Measurements from ENCODE around the gene PLA2G2C. TPM values are rescaled to one million over a fixed set of nuclear protein-coding genes. Genes with fewer than 3 reads are reported as not detected.

The PLA2G2C gene
- polyA plus RNA-seq, 2 donors, result 0.07 to 0.14 TPM

DNA sequence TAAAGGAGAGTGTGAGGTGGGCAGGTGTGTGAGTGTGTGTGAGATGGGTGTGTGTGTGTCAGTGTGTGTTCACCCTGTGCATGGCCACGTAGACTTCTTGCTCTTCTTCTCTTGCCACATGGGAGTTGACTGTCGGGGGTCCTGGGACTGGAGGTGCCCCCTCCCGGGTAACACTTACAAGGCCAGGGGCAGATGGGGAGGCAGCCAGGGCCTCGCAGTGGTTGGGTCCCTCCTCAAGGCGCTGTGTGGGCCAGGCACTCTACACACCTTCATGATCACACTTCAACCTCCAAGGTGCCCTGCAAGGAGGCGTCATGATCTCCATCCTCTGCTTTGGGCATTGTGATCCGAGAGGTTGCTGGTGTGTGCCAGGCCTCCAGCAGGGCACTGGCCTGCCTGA is 44.9 kb downstream of the PLA2G2C start:
- peaks cover 0 to 6% of the 10 kb centered on the region in 2 donors for H3K4me1 ChIP-seq (ENCODE audit: control insufficient read depth in 2 of 2, insufficient read depth in 2 of 2, low read length in 1 of 2)
- no peaks in the 10 kb centered on the region for H3K36me3 ChIP-seq (ENCODE audit: control insufficient read depth in 2 of 2, insufficient read depth in 2 of 2, low read length in 1 of 2)
- H3K9me3 ChIP-seq (ENCODE audit: control insufficient read depth in 2 of 2, insufficient read depth in 1 of 2, low read depth in 1 of 2, low read length in 1 of 2), result no peaks in the 10 kb centered on the region
- no peak overlapping the region for H3K27ac ChIP-seq (ENCODE audit: low read depth in 2 of 2, low read length in 1 of 2)
- no peak overlapping the region for H3K4me3 ChIP-seq (ENCODE audit: low read depth in 1 of 2, low read length in 2 of 2)
- no peaks in the 10 kb centered on the region for H3K27me3 ChIP-seq (ENCODE audit: control insufficient read depth in 1 of 2, insufficient read depth in 2 of 2, low read length in 2 of 2)
- WGBS, 2 donors, result 91% methylated on average over 7 of the region's 7 CpGs

GRCh38 chr1:20141001-20141400 is 45.3 kb downstream of the PLA2G2C start:
- Histone ChIP-seq H3K4me3 (ENCODE audit: low read depth in 1 of 2, low read length in 2 of 2) (no peak overlapping the region), H3K4me1 (ENCODE audit: control insufficient read depth in 2 of 2, insufficient read depth in 2 of 2, low read length in 1 of 2) (peaks cover 0 to 6% of the 10 kb centered on the region in 2 donors), H3K9me3 (ENCODE audit: control insufficient read depth in 2 of 2, insufficient read depth in 1 of 2, low read depth in 1 of 2, low read length in 1 of 2) (no peaks in the 10 kb centered on the region), H3K27ac (ENCODE audit: low read depth in 2 of 2, low read length in 1 of 2) (no peak overlapping the region), H3K27me3 (ENCODE audit: control insufficient read depth in 1 of 2, insufficient read depth in 2 of 2, low read length in 2 of 2) (no peaks in the 10 kb centered on the region), H3K36me3 (ENCODE audit: control insufficient read depth in 2 of 2, insufficient read depth in 2 of 2, low read length in 1 of 2) (no peaks in the 10 kb centered on the region)
- 85 to 87% methylated on average over 9 of the region's 9 CpGs for WGBS, 2 donors

- Histone ChIP-seq H3K27me3 (ENCODE audit: control insufficient read depth in 1 of 2, insufficient read depth in 2 of 2, low read length in 2 of 2) (no peaks in the 10 kb centered on the region), H3K9me3 (ENCODE audit: control insufficient read depth in 2 of 2, insufficient read depth in 1 of 2, low read depth in 1 of 2, low read length in 1 of 2) (no peaks in the 10 kb centered on the region), H3K4me1 (ENCODE audit: control insufficient read depth in 2 of 2, insufficient read depth in 2 of 2, low read length in 1 of 2) (peaks cover 0 to 6% of the 10 kb centered on the region in 2 donors), H3K27ac (ENCODE audit: low read depth in 2 of 2, low read length in 1 of 2) (no peak overlapping the region), H3K4me3 (ENCODE audit: low read depth in 1 of 2, low read length in 2 of 2) (no peak overlapping the region), H3K36me3 (ENCODE audit: control insufficient read depth in 2 of 2, insufficient read depth in 2 of 2, low read length in 1 of 2) (no peaks in the 10 kb centered on the region)
- 82 to 89% methylated on average over 13 of the region's 13 CpGs for WGBS, 2 donors
Observed at GRCh38 chr1:20139776-20140612, 46.3 kb downstream of the PLA2G2C start.

- no peak within 1 kb of the TSS for H3K4me3 ChIP-seq (ENCODE audit: low read depth in 1 of 2, low read length in 2 of 2)
- no peaks in the 10 kb centered on the region for H3K9me3 ChIP-seq (ENCODE audit: control insufficient read depth in 2 of 2, insufficient read depth in 1 of 2, low read depth in 1 of 2, low read length in 1 of 2)
- no peaks in the 10 kb centered on the region for H3K36me3 ChIP-seq (ENCODE audit: control insufficient read depth in 2 of 2, insufficient read depth in 2 of 2, low read length in 1 of 2)
- H3K27ac ChIP-seq (ENCODE audit: low read depth in 2 of 2, low read length in 1 of 2), result no peak within 1 kb of the TSS
- 89 to 91% methylated on average over 9 of the region's 9 CpGs for WGBS, 2 donors
- H3K27me3 ChIP-seq (ENCODE audit: control insufficient read depth in 1 of 2, insufficient read depth in 2 of 2, low read length in 2 of 2), result no peaks in the 10 kb centered on the region
- H3K4me1 ChIP-seq (ENCODE audit: control insufficient read depth in 2 of 2, insufficient read depth in 2 of 2, low read length in 1 of 2), result peaks cover 0 to 3% of the 10 kb centered on the region in 2 donors
Observed at GRCh38 chr1:20138961-20139550, 47.3 kb downstream of the PLA2G2C start, which contains the start of gene PLA2G2F. Gene PLA2G2F, plus strand, starts transcription at chr1:20139323. Its CDS starts 105 bp downstream, at chr1:20139428.

DNA sequence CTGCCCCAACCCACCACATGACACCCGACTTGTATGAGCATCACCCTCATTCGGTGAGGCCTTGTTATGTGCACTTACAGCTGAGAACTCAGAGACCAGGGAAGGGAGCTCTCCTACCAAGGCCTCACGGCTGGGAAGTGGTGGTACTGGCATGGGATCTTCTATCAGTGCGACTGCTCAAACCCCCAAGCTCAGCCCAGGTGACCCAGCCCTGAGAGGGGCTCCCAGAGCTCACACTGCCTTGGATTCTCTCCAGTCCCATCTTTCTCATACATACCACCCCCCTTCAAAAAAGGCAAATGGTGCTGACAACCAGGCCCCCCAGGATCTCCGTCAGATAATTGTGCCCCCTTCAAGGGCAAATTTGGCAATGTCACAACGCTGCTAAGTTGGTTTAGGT is 48.0 kb downstream of the PLA2G2C start:
- peaks cover 0 to 3% of the 10 kb centered on the region in 2 donors for H3K4me1 ChIP-seq (ENCODE audit: control insufficient read depth in 2 of 2, insufficient read depth in 2 of 2, low read length in 1 of 2)
- 90 to 91% methylated on average over 6 of the region's 6 CpGs for WGBS, 2 donors
- no peaks in the 10 kb centered on the region for H3K9me3 ChIP-seq (ENCODE audit: control insufficient read depth in 2 of 2, insufficient read depth in 1 of 2, low read depth in 1 of 2, low read length in 1 of 2)
- H3K36me3 ChIP-seq (ENCODE audit: control insufficient read depth in 2 of 2, insufficient read depth in 2 of 2, low read length in 1 of 2), result no peaks in the 10 kb centered on the region
- H3K27ac ChIP-seq (ENCODE audit: low read depth in 2 of 2, low read length in 1 of 2), result no peak overlapping the region
- no peak overlapping the region for H3K4me3 ChIP-seq (ENCODE audit: low read depth in 1 of 2, low read length in 2 of 2)
- no peaks in the 10 kb centered on the region for H3K27me3 ChIP-seq (ENCODE audit: control insufficient read depth in 1 of 2, insufficient read depth in 2 of 2, low read length in 2 of 2)

GRCh38 chr1:20137604-20138003 is 48.7 kb downstream of the PLA2G2C start:
- Histone ChIP-seq H3K27me3 (ENCODE audit: control insufficient read depth in 1 of 2, insufficient read depth in 2 of 2, low read length in 2 of 2) (no peaks in the 10 kb centered on the region), H3K4me1 (ENCODE audit: control insufficient read depth in 2 of 2, insufficient read depth in 2 of 2, low read length in 1 of 2) (peaks cover 0 to 3% of the 10 kb centered on the region in 2 donors), H3K27ac (ENCODE audit: low read depth in 2 of 2, low read length in 1 of 2) (no peak overlapping the region), H3K4me3 (ENCODE audit: low read depth in 1 of 2, low read length in 2 of 2) (no peak overlapping the region), H3K36me3 (ENCODE audit: control insufficient read depth in 2 of 2, insufficient read depth in 2 of 2, low read length in 1 of 2) (no peaks in the 10 kb centered on the region), H3K9me3 (ENCODE audit: control insufficient read depth in 2 of 2, insufficient read depth in 1 of 2, low read depth in 1 of 2, low read length in 1 of 2) (no peaks in the 10 kb centered on the region)
- 86 to 87% methylated on average over 1 of the region's 1 CpG for WGBS, 2 donors

- H3K27ac ChIP-seq (ENCODE audit: low read depth in 2 of 2, low read length in 1 of 2), result no peak overlapping the region
- H3K9me3 ChIP-seq (ENCODE audit: control insufficient read depth in 2 of 2, insufficient read depth in 1 of 2, low read depth in 1 of 2, low read length in 1 of 2), result no peaks in the 10 kb centered on the region
- H3K4me3 ChIP-seq (ENCODE audit: low read depth in 1 of 2, low read length in 2 of 2), result no peak overlapping the region
- H3K36me3 ChIP-seq (ENCODE audit: control insufficient read depth in 2 of 2, insufficient read depth in 2 of 2, low read length in 1 of 2), result no peaks in the 10 kb centered on the region
- 79 to 81% methylated on average over 4 of the region's 4 CpGs for WGBS, 2 donors
- H3K27me3 ChIP-seq (ENCODE audit: control insufficient read depth in 1 of 2, insufficient read depth in 2 of 2, low read length in 2 of 2), result no peaks in the 10 kb centered on the region
- H3K4me1 ChIP-seq (ENCODE audit: control insufficient read depth in 2 of 2, insufficient read depth in 2 of 2, low read length in 1 of 2), result peaks cover 0 to 3% of the 10 kb centered on the region in 2 donors
Observed at GRCh38 chr1:20137055-20137454, 49.3 kb downstream of the PLA2G2C start.

GRCh38 chr1:20136249-20136648 is 50.1 kb downstream of the PLA2G2C start:
- Histone ChIP-seq H3K9me3 (ENCODE audit: control insufficient read depth in 2 of 2, insufficient read depth in 1 of 2, low read depth in 1 of 2, low read length in 1 of 2) (no peaks in the 10 kb centered on the region), H3K27ac (ENCODE audit: low read depth in 2 of 2, low read length in 1 of 2) (no peak overlapping the region), H3K4me3 (ENCODE audit: low read depth in 1 of 2, low read length in 2 of 2) (no peak overlapping the region), H3K36me3 (ENCODE audit: control insufficient read depth in 2 of 2, insufficient read depth in 2 of 2, low read length in 1 of 2) (no peaks in the 10 kb centered on the region), H3K27me3 (ENCODE audit: control insufficient read depth in 1 of 2, insufficient read depth in 2 of 2, low read length in 2 of 2) (no peaks in the 10 kb centered on the region), H3K4me1 (ENCODE audit: control insufficient read depth in 2 of 2, insufficient read depth in 2 of 2, low read length in 1 of 2) (peaks cover 0 to 3% of the 10 kb centered on the region in 2 donors)
- WGBS, 2 donors, result 88 to 93% methylated on average over 3 of the region's 3 CpGs

- 88 to 91% methylated on average over 3 of the region's 3 CpGs for WGBS, 2 donors
- no peaks in the 10 kb centered on the region for H3K36me3 ChIP-seq (ENCODE audit: control insufficient read depth in 2 of 2, insufficient read depth in 2 of 2, low read length in 1 of 2)
- no peaks in the 10 kb centered on the region for H3K9me3 ChIP-seq (ENCODE audit: control insufficient read depth in 2 of 2, insufficient read depth in 1 of 2, low read depth in 1 of 2, low read length in 1 of 2)
- peaks cover 0 to 3% of the 10 kb centered on the region in 2 donors for H3K4me1 ChIP-seq (ENCODE audit: control insufficient read depth in 2 of 2, insufficient read depth in 2 of 2, low read length in 1 of 2)
- no peaks in the 10 kb centered on the region for H3K27me3 ChIP-seq (ENCODE audit: control insufficient read depth in 1 of 2, insufficient read depth in 2 of 2, low read length in 2 of 2)
- no peak overlapping the region for H3K4me3 ChIP-seq (ENCODE audit: low read depth in 1 of 2, low read length in 2 of 2)
- no peak overlapping the region for H3K27ac ChIP-seq (ENCODE audit: low read depth in 2 of 2, low read length in 1 of 2)
Observed at GRCh38 chr1:20134995-20135394, 51.3 kb downstream of the PLA2G2C start.

Data from esophagus (tissue), 2 donors.